RWPE2 (cell line): Measurements from ENCODE around the gene CABCOCO1.

Source experiments
- ATAC-seq: fragments of 200-7000 bp; cut with Tn5 transposase; 3 replicates; pipeline ENCODE4 v1.9.1; 2021; ENCODE audit warnings: low read depth
- DNase-seq: peaks from one replicate; pipeline ENCODE4 v3.0.0-alpha.2; 2020; ENCODE audit warnings: low spot score
- H3K27ac ChIP-seq: fragments of 450-650 bp; 2 replicates; pipeline ENCODE4 v1.5.1; 2017; ENCODE audit warnings: mild to moderate bottlenecking; ENCODE audit not compliant: poor library complexity, severe bottlenecking
- H3K27me3 ChIP-seq: fragments of 250-450 bp; sonication (Bioruptor Pico); 2 replicates; pipeline ENCODE4 v1.5.1; 2021; ENCODE audit warnings: mild to moderate bottlenecking, moderate library complexity; ENCODE audit not compliant: insufficient read depth, poor library complexity, severe bottlenecking
- H3K36me3 ChIP-seq: fragments of 250-450 bp; sonication (Bioruptor Pico); 2 replicates; pipeline ENCODE4 v1.5.1; 2020; ENCODE audit warnings: low read depth, mild to moderate bottlenecking, moderate library complexity
- H3K4me1 ChIP-seq: fragments of 250-450 bp; sonication (Bioruptor Pico); 2 replicates; pipeline ENCODE4 v1.5.1; 2021; ENCODE audit warnings: mild to moderate bottlenecking, moderate library complexity; ENCODE audit not compliant: insufficient read depth, poor library complexity, severe bottlenecking
- H3K4me3 ChIP-seq: fragments of 250-450 bp; sonication (Bioruptor Pico); 2 replicates; pipeline ENCODE4 v1.5.1; 2021; ENCODE audit warnings: mild to moderate bottlenecking, moderate library complexity; ENCODE audit not compliant: severe bottlenecking
- H3K9me3 ChIP-seq: fragments of 250-450 bp; sonication (Bioruptor Pico); 2 replicates; pipeline ENCODE4 v1.5.1; 2021; ENCODE audit warnings: mild to moderate bottlenecking, moderate library complexity; ENCODE audit not compliant: severe bottlenecking
- TF ChIP-seq, protein P1 (sequence below): fragments of 450-650 bp; IDR thresholded peaks from one replicate; pipeline ENCODE4 v1.5.1; 2017; ENCODE audit warnings: mild to moderate bottlenecking, moderate library complexity; ENCODE audit not compliant: poor library complexity, severe bottlenecking

CABCOCO1 gene

DNA sequence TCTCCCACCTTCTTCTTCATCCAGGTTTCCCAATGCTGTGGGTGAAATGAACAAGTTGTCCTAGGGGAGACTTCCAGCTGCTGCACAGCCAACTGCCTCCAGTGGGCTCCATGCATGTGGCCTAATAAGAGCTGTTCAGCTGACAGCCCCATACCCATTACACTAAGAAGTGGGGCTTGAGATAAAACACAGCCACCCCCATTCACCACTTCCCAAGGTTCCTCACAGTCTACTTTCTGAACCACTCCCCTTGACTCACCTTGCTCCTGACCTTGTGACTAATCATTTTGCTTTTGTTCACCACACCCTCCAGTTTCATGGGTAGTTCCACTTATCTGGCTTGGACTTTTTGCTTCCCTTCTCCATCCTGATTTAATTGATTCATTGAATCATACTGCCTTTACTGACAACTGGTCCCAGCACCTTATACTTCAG, 119.3 kb downstream of the CABCOCO1 start:
- DNase-seq = no peak
- Histone ChIP-seq H3K9me3 (peaks cover 3% of the 10 kb centered on the region), H3K4me3 (no peak overlapping the region), H3K27ac (no peak overlapping the region), H3K4me1 (peaks cover 7% of the 10 kb centered on the region), H3K36me3 (no peaks in the 10 kb centered on the region), H3K27me3 (no peaks in the 10 kb centered on the region)
- peak; percentile 78 for ATAC-seq
- TF ChIP-seq, protein P1, sequence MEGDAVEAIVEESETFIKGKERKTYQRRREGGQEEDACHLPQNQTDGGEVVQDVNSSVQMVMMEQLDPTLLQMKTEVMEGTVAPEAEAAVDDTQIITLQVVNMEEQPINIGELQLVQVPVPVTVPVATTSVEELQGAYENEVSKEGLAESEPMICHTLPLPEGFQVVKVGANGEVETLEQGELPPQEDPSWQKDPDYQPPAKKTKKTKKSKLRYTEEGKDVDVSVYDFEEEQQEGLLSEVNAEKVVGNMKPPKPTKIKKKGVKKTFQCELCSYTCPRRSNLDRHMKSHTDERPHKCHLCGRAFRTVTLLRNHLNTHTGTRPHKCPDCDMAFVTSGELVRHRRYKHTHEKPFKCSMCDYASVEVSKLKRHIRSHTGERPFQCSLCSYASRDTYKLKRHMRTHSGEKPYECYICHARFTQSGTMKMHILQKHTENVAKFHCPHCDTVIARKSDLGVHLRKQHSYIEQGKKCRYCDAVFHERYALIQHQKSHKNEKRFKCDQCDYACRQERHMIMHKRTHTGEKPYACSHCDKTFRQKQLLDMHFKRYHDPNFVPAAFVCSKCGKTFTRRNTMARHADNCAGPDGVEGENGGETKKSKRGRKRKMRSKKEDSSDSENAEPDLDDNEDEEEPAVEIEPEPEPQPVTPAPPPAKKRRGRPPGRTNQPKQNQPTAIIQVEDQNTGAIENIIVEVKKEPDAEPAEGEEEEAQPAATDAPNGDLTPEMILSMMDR = no peak

DNA sequence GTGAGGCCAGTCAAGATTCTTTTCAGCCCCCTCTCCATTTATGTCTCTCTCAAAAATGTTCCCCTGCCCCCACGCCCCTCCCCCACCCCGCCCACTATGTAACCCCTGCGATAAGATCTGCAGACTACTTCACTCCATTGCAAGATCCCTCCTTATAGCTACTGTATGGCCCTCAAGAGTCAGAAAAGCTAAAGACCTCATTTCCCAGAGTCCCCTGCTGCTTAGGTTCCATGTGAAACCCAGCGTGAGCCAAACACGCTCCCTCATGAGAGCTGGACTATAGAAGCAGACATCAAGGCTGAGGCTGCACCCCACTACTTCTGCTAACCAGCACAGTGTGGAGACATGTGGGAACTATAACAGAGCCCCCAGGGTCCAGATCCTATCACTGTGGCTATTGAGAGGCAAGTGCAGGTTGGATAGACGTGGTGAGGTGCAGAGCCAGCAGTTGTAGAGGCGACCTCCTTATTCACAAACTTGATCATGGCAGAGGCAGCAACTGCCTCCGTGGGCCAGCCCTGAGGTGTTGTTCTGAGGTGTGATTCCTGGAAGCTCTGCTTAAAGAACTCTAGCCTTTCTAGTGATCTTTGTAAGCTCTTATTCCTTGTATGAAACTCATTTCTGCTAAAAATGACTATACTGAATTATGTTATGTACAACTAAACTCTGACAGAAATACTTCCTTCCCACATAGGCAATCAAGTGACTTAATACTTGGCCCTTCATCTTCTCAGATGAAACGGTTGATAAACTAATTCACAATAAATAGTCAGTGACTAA, 121.8 kb downstream of the CABCOCO1 start:
- H3K27ac ChIP-seq = no peak overlapping the region
- H3K27me3 ChIP-seq = no peaks in the 10 kb centered on the region
- no peaks in the 10 kb centered on the region for H3K36me3 ChIP-seq
- H3K9me3 ChIP-seq = no peaks in the 10 kb centered on the region
- no peak for DNase-seq
- no peak overlapping the region for H3K4me3 ChIP-seq
- H3K4me1 ChIP-seq = peaks cover 21% of the 10 kb centered on the region
- TF ChIP-seq, protein P1 = no peak
- ATAC-seq = no peak

DNA sequence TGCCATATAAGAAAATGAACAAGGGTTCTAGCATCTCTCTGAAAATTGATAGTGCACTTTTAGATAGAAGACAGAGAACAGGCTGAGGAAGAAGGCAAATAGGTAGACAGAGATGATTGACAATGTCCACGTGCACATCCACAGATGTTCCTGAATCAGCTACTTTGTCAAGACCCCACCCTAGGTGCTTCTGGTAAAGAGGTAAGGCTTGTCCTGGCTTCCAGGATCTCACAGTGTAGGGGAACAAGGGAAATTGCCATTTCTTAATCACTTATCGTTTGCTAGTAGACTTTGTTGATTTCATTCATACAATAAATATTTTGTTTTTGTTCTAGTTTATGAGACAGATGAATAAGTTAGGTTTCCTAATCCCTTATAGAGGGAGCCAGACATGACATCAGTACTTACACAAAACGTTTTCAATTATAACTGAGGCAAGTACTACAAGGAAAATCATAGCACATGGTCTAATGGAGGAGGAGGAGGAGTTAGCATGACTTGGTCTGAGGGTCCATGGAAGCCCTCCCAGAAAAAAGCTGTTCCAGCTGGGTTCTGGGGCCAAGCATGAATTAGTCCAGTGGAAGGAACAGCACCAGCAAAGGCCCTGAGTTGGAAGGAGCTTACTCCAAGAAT, 122.9 kb downstream of the CABCOCO1 start:
- no peaks in the 10 kb centered on the region for H3K36me3 ChIP-seq
- H3K4me1 ChIP-seq = peaks cover 21% of the 10 kb centered on the region
- H3K27ac ChIP-seq = no peak overlapping the region
- DNase-seq = no peak
- no peak for ATAC-seq
- no peaks in the 10 kb centered on the region for H3K27me3 ChIP-seq
- H3K9me3 ChIP-seq = no peaks in the 10 kb centered on the region
- TF ChIP-seq, protein P1 = no peak
- H3K4me3 ChIP-seq = no peak overlapping the region

DNA sequence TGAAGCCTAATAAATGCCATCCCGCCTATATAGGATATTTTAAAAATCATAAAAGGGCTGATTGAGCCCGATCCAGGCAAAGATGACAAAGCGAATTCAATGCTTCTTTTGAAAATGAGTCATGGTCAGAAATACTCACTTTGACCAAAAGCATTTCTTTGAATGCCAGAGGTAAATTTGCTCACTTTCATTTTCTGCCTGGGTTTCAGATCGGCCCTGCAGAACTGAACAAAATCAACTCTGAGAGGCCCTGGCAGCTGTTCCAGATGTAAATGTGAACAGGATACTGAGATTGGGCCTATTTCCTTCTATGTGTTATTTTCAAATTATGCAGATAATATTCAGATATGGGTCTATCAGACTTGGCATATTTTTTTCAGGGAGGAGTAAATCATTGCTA, 124.0 kb downstream of the CABCOCO1 start:
- no peaks in the 10 kb centered on the region for H3K9me3 ChIP-seq
- H3K36me3 ChIP-seq = no peaks in the 10 kb centered on the region
- peak overlapping the region; percentile 3 for H3K4me3 ChIP-seq
- TF ChIP-seq, protein P1 = no peak
- DNase-seq = no peak
- no peak overlapping the region for H3K27ac ChIP-seq
- ATAC-seq = peak; percentile 71
- peaks cover 21% of the 10 kb centered on the region for H3K4me1 ChIP-seq
- no peaks in the 10 kb centered on the region for H3K27me3 ChIP-seq

DNA sequence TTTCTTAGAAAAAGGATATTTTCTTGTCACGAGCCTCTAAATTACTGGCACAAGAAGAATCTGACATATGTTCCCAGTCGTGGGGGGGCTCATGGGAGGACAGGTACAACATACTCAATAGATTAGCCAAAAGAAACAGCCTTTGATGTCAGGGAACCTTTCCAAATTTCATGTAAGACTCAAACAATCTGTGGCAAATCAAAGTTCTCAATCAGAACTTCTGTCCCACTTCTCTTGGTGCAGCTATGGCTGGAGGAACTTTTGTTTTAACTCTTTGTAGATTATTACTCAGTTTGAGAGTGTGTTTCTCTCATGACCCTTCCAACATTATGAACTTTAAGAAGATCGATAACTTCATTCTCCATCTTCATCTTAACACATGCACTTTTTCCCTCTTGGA, 124.4 kb downstream of the CABCOCO1 start:
- TF ChIP-seq, protein P1 = no peak
- no peak overlapping the region for H3K27ac ChIP-seq
- ATAC-seq (no peak), DNase-seq (no peak)
- H3K36me3 ChIP-seq = no peaks in the 10 kb centered on the region
- H3K27me3 ChIP-seq = no peaks in the 10 kb centered on the region
- no peak overlapping the region for H3K4me3 ChIP-seq
- no peaks in the 10 kb centered on the region for H3K9me3 ChIP-seq
- H3K4me1 ChIP-seq = peaks cover 21% of the 10 kb centered on the region
